Mesenchymal stem cell (in vitro differentiated cells and primary cell): Measurements from ENCODE around the gene JMJD8.

Experiments used
- DNase-seq: peaks from one replicate; pipeline ENCODE4 v3.0.0-alpha.2; 2013
- H2AFZ ChIP-seq: one replicate; pipeline ENCODE4 v1.6.1; 2013; ENCODE audit warnings: low read depth, mild to moderate bottlenecking, control low read depth, inconsistent platforms, low read length, moderate library complexity
- H2AK5ac ChIP-seq: 2 replicates; pipeline ENCODE4 v1.6.1; 2013; ENCODE audit warnings: low read length, moderate library complexity, mild to moderate bottlenecking, inconsistent platforms; ENCODE audit not compliant: severe bottlenecking
- H2BK120ac ChIP-seq: one replicate; pipeline ENCODE4 v1.6.1; 2013; ENCODE audit warnings: low read depth, mild to moderate bottlenecking, inconsistent platforms, low read length, moderate library complexity
- H2BK12ac ChIP-seq, 2 experiments: one replicate each; pipeline ENCODE4 v1.6.1; 2013; ENCODE audit warnings: inconsistent platforms in 2 of 2, low read length in 2 of 2, mild to moderate bottlenecking in 2 of 2, moderate library complexity in 2 of 2, control low read depth in 1 of 2
- H2BK15ac ChIP-seq: one replicate; pipeline ENCODE4 v1.6.1; 2013; ENCODE audit warnings: mild to moderate bottlenecking, low read depth, inconsistent platforms; ENCODE audit not compliant: poor library complexity, severe bottlenecking
- H2BK5ac ChIP-seq: 2 replicates; pipeline ENCODE4 v1.6.1; 2013; ENCODE audit warnings: low read depth, mild to moderate bottlenecking, low read length, control low read depth, inconsistent platforms; ENCODE audit not compliant: poor library complexity, severe bottlenecking
- H3K14ac ChIP-seq, 2 experiments: one replicate each; pipeline ENCODE4 v1.6.1; 2013; ENCODE audit warnings: inconsistent platforms in 2 of 2, low read length in 2 of 2, control low read depth in 1 of 2, mild to moderate bottlenecking in 1 of 2, moderate library complexity in 1 of 2
- H3K18ac ChIP-seq, 2 experiments: one replicate each; pipeline ENCODE4 v1.6.1; 2013; ENCODE audit warnings: inconsistent platforms in 2 of 2, low read length in 2 of 2, control low read depth in 1 of 2, low read depth in 1 of 2, mild to moderate bottlenecking in 1 of 2
- H3K23ac ChIP-seq, 2 experiments: one replicate each; pipeline ENCODE4 v1.6.1; 2013; ENCODE audit warnings: inconsistent platforms in 2 of 2, low read length in 2 of 2, mild to moderate bottlenecking in 2 of 2, moderate library complexity in 2 of 2, control low read depth in 1 of 2
- H3K27ac ChIP-seq: 2 replicates; pipeline ENCODE4 v1.5.1; 2013; ENCODE audit warnings: mild to moderate bottlenecking, moderate library complexity, low read length, control low read depth, inconsistent platforms; ENCODE audit not compliant: poor library complexity, severe bottlenecking
- H3K27me3 ChIP-seq, 2 experiments: 2 replicates each; pipeline versions ENCODE4 v1.6.1 to v1.7.0; 2013; ENCODE audit warnings: low read length in 2 of 2, mild to moderate bottlenecking in 2 of 2, moderate library complexity in 2 of 2, control low read depth in 1 of 2, inconsistent platforms in 1 of 2; ENCODE audit not compliant: control insufficient read depth in 1 of 2, insufficient read depth in 1 of 2
- H3K36me3 ChIP-seq, 2 experiments: 2 replicates each; pipeline versions ENCODE4 v1.6.1 to v1.7.0; 2013; ENCODE audit warnings: low read length in 2 of 2, control low read depth in 1 of 2, inconsistent platforms in 1 of 2, low read depth in 1 of 2, mild to moderate bottlenecking in 1 of 2; ENCODE audit not compliant: insufficient read depth in 2 of 2, control insufficient read depth in 1 of 2
- H3K4ac ChIP-seq, 2 experiments: one replicate each; pipeline ENCODE4 v1.6.1; 2013; ENCODE audit warnings: inconsistent platforms in 2 of 2, low read length in 2 of 2, mild to moderate bottlenecking in 2 of 2, moderate library complexity in 2 of 2, control low read depth in 1 of 2, low read depth in 1 of 2
- H3K4me1 ChIP-seq: 2 replicates; pipeline ENCODE4 v1.6.1; 2013; ENCODE audit warnings: low read depth, low read length, control low read depth; ENCODE audit not compliant: control insufficient read depth, insufficient read depth
- H3K4me2 ChIP-seq: 2 replicates; pipeline ENCODE4 v1.6.1; 2013; ENCODE audit warnings: low read length, mild to moderate bottlenecking, inconsistent platforms; ENCODE audit not compliant: poor library complexity, severe bottlenecking
- H3K4me3 ChIP-seq, 2 experiments: 2 replicates each; pipeline versions ENCODE4 v1.5.1 to v1.7.0; 2013; ENCODE audit warnings: low read length in 2 of 2, mild to moderate bottlenecking in 2 of 2, control low read depth in 1 of 2, low read depth in 1 of 2; ENCODE audit not compliant: insufficient read depth in 1 of 2
- H3K79me1 ChIP-seq: replicated peaks from 2 replicates; pipeline ENCODE4 v1.6.1; 2013; ENCODE audit warnings: mild to moderate bottlenecking, control low read depth, low read length, inconsistent platforms; ENCODE audit not compliant: poor library complexity, severe bottlenecking
- H3K9ac ChIP-seq: 2 replicates; pipeline ENCODE4 v1.7.0; 2013; ENCODE audit warnings: mild to moderate bottlenecking, low read length, moderate library complexity
- H3K9me3 ChIP-seq: 2 replicates; pipeline ENCODE4 v1.7.0; 2013; ENCODE audit warnings: mild to moderate bottlenecking, low read length; ENCODE audit not compliant: control insufficient read depth
- H4K8ac ChIP-seq: one replicate; pipeline ENCODE4 v1.6.1; 2013; ENCODE audit warnings: inconsistent platforms, mild to moderate bottlenecking, low read length, moderate library complexity
- H4K91ac ChIP-seq: one replicate; pipeline ENCODE4 v1.6.1; 2013; ENCODE audit warnings: mild to moderate bottlenecking, low read length, inconsistent platforms
- WGBS: methylation state at CpG from one replicate; pipeline ENCODE4 v1.1.7; 2013; ENCODE audit warnings: mixed read lengths; 5-methylcytosine and 5-hydroxymethylcytosine counted together

JMJD8 gene

DNA sequence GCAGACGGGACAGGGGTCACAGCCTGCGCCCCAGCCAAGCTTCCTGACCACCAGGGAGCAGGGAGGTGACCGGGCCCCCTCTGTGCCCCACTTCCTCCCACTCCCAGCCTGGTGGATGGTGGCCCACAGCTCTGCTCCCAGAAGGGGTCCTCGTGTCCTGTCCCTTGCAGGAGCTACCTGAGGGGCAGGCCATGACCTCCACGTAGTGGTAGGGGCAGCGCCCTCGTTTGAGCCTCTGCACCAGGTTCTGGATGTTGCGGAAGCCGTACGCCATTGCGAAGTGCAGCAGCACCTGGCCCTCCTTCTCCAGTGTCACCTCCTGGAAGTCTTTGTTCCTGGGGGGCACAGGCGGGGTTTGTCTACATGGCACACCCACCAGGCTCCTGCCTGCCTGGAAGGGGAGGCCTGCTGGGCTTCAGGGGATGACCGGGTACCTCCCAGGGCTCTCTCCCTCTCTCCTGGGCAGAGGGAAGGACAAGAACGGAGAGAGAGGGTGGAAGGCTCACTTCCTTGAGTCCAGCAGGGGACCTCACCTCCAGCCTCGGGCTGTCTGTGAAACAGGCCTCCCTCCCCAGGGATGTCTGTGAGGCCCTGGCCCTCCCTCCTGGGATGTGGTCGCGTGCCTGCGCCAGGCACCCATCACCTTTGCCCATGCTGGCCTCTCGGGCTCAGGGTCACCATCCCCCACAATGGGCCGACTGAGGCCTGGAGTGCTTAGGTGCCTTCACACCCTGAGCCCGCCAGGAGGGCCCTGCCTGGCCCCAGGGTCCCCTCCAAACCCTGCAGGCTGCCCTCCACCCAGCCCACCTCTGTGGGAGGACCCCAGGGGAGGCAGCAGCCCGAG lies 46.8 kb upstream of the JMJD8 start:
- Histone ChIP-seq H3K4me1 (peaks cover 32% of the 10 kb centered on the region), H3K4ac (no peak overlapping the region), H4K8ac (peak overlapping the region; percentile 61), H3K18ac (no peak overlapping the region), H2BK12ac (no peak overlapping the region), H3K9ac (no peak overlapping the region), H2BK15ac (no peak overlapping the region), H4K91ac (no peak overlapping the region), H3K79me1 (peaks cover 3% of the 10 kb centered on the region), H3K4me2 (no peak overlapping the region), H3K4me3 (no peak overlapping the region), H2BK120ac (no peak overlapping the region), H3K36me3 (peaks cover 37 to 71% of the 10 kb centered on the region in 2 experiments), H3K14ac (no peak overlapping the region), H2AFZ (no peak overlapping the region), H3K27me3 (peaks cover 0 to 11% of the 10 kb centered on the region in 2 experiments), H2BK5ac (no peak overlapping the region), H2AK5ac (no peak overlapping the region), H3K23ac (no peak overlapping the region), H3K9me3 (no peaks in the 10 kb centered on the region), H3K27ac (no peak overlapping the region)
- DNase-seq = no peak
- WGBS = 94% methylated on average over 22 of the region's 22 CpGs

- 95% methylated on average over 37 of the region's 37 CpGs for WGBS
- no peak overlapping the region for H3K14ac ChIP-seq
- H2AFZ ChIP-seq = no peak overlapping the region
- no peak overlapping the region for H2BK120ac ChIP-seq
- H3K9ac ChIP-seq = no peak overlapping the region
- H4K91ac ChIP-seq = no peak overlapping the region
- H3K4me3 ChIP-seq = no peak overlapping the region
- H3K9me3 ChIP-seq = no peaks in the 10 kb centered on the region
- H2BK15ac ChIP-seq = no peak overlapping the region
- H2BK12ac ChIP-seq = no peak overlapping the region
- no peak overlapping the region for H3K18ac ChIP-seq
- peaks cover 33% of the 10 kb centered on the region for H3K4me1 ChIP-seq
- H3K79me1 ChIP-seq = no peaks in the 10 kb centered on the region
- no peak overlapping the region for H3K23ac ChIP-seq
- H3K4ac ChIP-seq = no peak overlapping the region
- H2AK5ac ChIP-seq = no peak overlapping the region
- peaks cover 28 to 62% of the 10 kb centered on the region in 2 experiments for H3K36me3 ChIP-seq
- no peak overlapping the region for H3K4me2 ChIP-seq
- H3K27ac ChIP-seq = no peak overlapping the region
- H2BK5ac ChIP-seq = no peak overlapping the region
- peaks cover 0 to 19% of the 10 kb centered on the region in 2 experiments for H3K27me3 ChIP-seq
- H4K8ac ChIP-seq = no peak overlapping the region
- DNase-seq = no peak
Observed at GRCh38 chr16:729768-730665, 45.9 kb upstream of the JMJD8 start.

GRCh38 chr16:728890-729744 lies 45.0 kb upstream of the JMJD8 start:
- no peak overlapping the region for H2AFZ ChIP-seq
- H3K4ac ChIP-seq = no peak overlapping the region
- H2BK5ac ChIP-seq = no peak overlapping the region
- H4K91ac ChIP-seq = peak overlapping the region; percentile 59
- H3K27ac ChIP-seq = no peak overlapping the region
- no peak overlapping the region for H2BK15ac ChIP-seq
- peaks cover 20 to 53% of the 10 kb centered on the region in 2 experiments for H3K36me3 ChIP-seq
- no peaks in the 10 kb centered on the region for H3K79me1 ChIP-seq
- H3K4me2 ChIP-seq = peak overlapping the region; percentile 93
- DNase-seq = peak; percentile 33
- H3K14ac ChIP-seq = no peak overlapping the region
- H3K9ac ChIP-seq = no peak overlapping the region
- H3K4me3 ChIP-seq = peak overlapping the region; percentile 8 to 67
- H4K8ac ChIP-seq = no peak overlapping the region
- peaks cover 38% of the 10 kb centered on the region for H3K4me1 ChIP-seq
- H3K18ac ChIP-seq = peak overlapping the region in 1 of 2 experiments; percentile 41
- peaks cover 0 to 19% of the 10 kb centered on the region in 2 experiments for H3K27me3 ChIP-seq
- H3K23ac ChIP-seq = no peak overlapping the region
- 70% methylated on average over 55 of the region's 55 CpGs for WGBS
- H3K9me3 ChIP-seq = no peaks in the 10 kb centered on the region
- no peak overlapping the region for H2BK120ac ChIP-seq
- no peak overlapping the region for H2AK5ac ChIP-seq
- H2BK12ac ChIP-seq = peak overlapping the region in 1 of 2 experiments; percentile 33
